ENCODE results near the gene RGS1.

Gene RGS1, protein sequence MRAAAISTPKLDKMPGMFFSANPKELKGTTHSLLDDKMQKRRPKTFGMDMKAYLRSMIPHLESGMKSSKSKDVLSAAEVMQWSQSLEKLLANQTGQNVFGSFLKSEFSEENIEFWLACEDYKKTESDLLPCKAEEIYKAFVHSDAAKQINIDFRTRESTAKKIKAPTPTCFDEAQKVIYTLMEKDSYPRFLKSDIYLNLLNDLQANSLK

GRCh38 chr1:192575499-192576189, at the start of gene RGS1:
Gene RGS1, plus strand, starts transcription at chr1:192575773. Its CDS starts 20 bp downstream, at chr1:192575793.
- peak within 1 kb of the TSS; percentile 70 for H3K4me3 ChIP-seq (replicated peaks; ENCODE audit: low read depth, low read length)
- TF ChIP-seq, protein P1, sequence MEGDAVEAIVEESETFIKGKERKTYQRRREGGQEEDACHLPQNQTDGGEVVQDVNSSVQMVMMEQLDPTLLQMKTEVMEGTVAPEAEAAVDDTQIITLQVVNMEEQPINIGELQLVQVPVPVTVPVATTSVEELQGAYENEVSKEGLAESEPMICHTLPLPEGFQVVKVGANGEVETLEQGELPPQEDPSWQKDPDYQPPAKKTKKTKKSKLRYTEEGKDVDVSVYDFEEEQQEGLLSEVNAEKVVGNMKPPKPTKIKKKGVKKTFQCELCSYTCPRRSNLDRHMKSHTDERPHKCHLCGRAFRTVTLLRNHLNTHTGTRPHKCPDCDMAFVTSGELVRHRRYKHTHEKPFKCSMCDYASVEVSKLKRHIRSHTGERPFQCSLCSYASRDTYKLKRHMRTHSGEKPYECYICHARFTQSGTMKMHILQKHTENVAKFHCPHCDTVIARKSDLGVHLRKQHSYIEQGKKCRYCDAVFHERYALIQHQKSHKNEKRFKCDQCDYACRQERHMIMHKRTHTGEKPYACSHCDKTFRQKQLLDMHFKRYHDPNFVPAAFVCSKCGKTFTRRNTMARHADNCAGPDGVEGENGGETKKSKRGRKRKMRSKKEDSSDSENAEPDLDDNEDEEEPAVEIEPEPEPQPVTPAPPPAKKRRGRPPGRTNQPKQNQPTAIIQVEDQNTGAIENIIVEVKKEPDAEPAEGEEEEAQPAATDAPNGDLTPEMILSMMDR (IDR thresholded peaks at IDR 0.05; ENCODE audit: insufficient read depth, low read length, poor library complexity, severe bottlenecking) = no peak
- DNase-seq (ENCODE audit: extremely low read depth, insufficient read length) = peak; percentile 74
- H3K36me3 ChIP-seq (ENCODE audit: control insufficient read depth, insufficient read depth, low read length) = no peaks in the 10 kb centered on the region
- H3K27me3 ChIP-seq (replicated peaks; ENCODE audit: control insufficient read depth, insufficient read depth, low read length) = no peaks in the 10 kb centered on the region

DNA sequence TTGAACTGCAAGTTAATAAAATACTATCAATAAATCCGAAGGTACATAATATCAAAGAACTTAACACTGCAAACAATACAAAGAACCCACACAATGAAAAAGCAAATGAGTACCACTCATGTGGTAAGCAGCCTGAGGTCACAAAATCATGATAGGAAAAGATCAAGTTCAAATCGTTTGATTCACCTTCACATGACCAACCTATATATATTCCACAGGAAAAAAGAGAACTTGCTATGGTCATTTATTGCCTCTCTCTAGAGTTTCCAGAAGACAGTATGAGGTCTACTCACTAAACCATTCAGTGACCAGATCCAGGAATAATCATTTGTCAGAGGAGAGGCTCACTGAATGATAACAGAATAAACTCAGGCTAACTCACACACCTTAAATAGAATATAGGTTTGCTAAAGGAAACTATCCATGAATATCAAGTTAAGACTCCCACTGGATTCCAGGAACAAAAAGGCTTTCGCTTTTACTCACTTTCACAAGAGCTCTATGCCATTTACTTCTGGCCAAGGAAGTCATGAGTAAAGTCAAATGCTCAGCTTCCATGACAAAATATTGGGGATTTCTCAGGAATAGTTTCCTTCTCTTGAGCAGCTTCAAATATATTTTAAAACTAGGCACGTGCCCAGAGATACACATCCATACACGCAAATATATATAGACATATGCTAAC, 48.3 kb upstream of the RGS1 start:
- H3K36me3 ChIP-seq (ENCODE audit: control insufficient read depth, insufficient read depth, low read length) = no peaks in the 10 kb centered on the region
- TF ChIP-seq, protein P1 (IDR thresholded peaks at IDR 0.05; ENCODE audit: insufficient read depth, low read length, poor library complexity, severe bottlenecking) = no peak
- no peak for DNase-seq (ENCODE audit: extremely low read depth, insufficient read length)
- no peaks in the 10 kb centered on the region for H3K27me3 ChIP-seq (replicated peaks; ENCODE audit: control insufficient read depth, insufficient read depth, low read length)
- H3K4me3 ChIP-seq (replicated peaks; ENCODE audit: low read depth, low read length) = no peak overlapping the region

GRCh38 chr1:192527950-192528349, 47.6 kb upstream of the RGS1 start:
- TF ChIP-seq, protein P1 (IDR thresholded peaks at IDR 0.05; ENCODE audit: insufficient read depth, low read length, poor library complexity, severe bottlenecking) = no peak
- Histone ChIP-seq H3K27me3 (replicated peaks; ENCODE audit: control insufficient read depth, insufficient read depth, low read length) (no peaks in the 10 kb centered on the region), H3K36me3 (ENCODE audit: control insufficient read depth, insufficient read depth, low read length) (no peaks in the 10 kb centered on the region), H3K4me3 (replicated peaks; ENCODE audit: low read depth, low read length) (no peak overlapping the region)
- DNase-seq (ENCODE audit: extremely low read depth, insufficient read length) = no peak

- TF ChIP-seq, protein P1 (IDR thresholded peaks at IDR 0.05; ENCODE audit: insufficient read depth, low read length, poor library complexity, severe bottlenecking) = no peak
- Histone ChIP-seq H3K27me3 (replicated peaks; ENCODE audit: control insufficient read depth, insufficient read depth, low read length) (no peaks in the 10 kb centered on the region), H3K36me3 (ENCODE audit: control insufficient read depth, insufficient read depth, low read length) (no peaks in the 10 kb centered on the region), H3K4me3 (replicated peaks; ENCODE audit: low read depth, low read length) (no peak overlapping the region)
- no peak for DNase-seq (ENCODE audit: extremely low read depth, insufficient read length)
These were observed 46.4 kb upstream of the RGS1 start for GRCh38 chr1:192529031-192529755.

- H3K4me3 ChIP-seq (replicated peaks; ENCODE audit: low read depth, low read length) = no peak overlapping the region; the same call in 1 of the 2 replicates
These were observed 45.8 kb upstream of the RGS1 start for GRCh38 chr1:192529811-192530210.

More at GRCh38 chr1:192529811-192530210, 45.8 kb upstream of the RGS1 start:
- TF ChIP-seq, protein P1 (IDR thresholded peaks at IDR 0.05; ENCODE audit: insufficient read depth, low read length, poor library complexity, severe bottlenecking) = no peak
- Histone ChIP-seq H3K27me3 (replicated peaks; ENCODE audit: control insufficient read depth, insufficient read depth, low read length) (no peaks in the 10 kb centered on the region), H3K36me3 (ENCODE audit: control insufficient read depth, insufficient read depth, low read length) (no peaks in the 10 kb centered on the region)
- DNase-seq (ENCODE audit: extremely low read depth, insufficient read length) = no peak

All from GM06990 (cell line).